ENCODE results near the gene POU6F2.

POU6F2 gene

DNA sequence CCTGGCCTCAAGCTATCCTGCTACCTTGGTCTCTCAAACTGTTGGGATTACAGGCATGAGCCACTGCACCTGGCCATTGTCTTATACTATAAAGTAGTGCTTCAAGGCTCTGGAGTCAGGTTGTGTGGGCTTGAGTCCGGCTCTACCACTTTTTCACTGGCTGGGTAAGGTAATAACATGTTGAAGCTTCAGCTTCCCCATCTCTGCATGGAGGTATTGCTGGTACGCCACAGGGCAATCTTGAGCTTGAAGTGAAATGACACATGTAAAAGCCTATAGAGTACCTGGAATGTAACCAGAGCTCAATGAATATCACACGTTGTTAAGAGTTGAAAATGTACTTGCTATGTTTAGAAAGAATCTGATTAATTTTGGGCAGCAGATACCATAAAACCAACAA is 120.8 kb downstream of the POU6F2 start:
- Histone ChIP-seq H3K4me3 (replicated peaks; ENCODE audit: insufficient read depth, low read length) (no peak overlapping the region), H3K27ac (replicated peaks) (no peak overlapping the region), H3K27me3 (ENCODE audit: insufficient read depth, poor library complexity, severe bottlenecking) (no peaks in the 10 kb centered on the region)
- TF ChIP-seq SPI1 (IDR thresholded peaks at IDR 0.05; ENCODE audit: borderline replicate concordance, low read depth) (no peak), POLR2AphosphoS5 (IDR thresholded peaks at IDR 0.05; ENCODE audit: low read depth) (no peak), GABPA (IDR thresholded peaks at IDR 0.05; ENCODE audit: low read depth) (no peak)
- TF ChIP-seq, protein P1, sequence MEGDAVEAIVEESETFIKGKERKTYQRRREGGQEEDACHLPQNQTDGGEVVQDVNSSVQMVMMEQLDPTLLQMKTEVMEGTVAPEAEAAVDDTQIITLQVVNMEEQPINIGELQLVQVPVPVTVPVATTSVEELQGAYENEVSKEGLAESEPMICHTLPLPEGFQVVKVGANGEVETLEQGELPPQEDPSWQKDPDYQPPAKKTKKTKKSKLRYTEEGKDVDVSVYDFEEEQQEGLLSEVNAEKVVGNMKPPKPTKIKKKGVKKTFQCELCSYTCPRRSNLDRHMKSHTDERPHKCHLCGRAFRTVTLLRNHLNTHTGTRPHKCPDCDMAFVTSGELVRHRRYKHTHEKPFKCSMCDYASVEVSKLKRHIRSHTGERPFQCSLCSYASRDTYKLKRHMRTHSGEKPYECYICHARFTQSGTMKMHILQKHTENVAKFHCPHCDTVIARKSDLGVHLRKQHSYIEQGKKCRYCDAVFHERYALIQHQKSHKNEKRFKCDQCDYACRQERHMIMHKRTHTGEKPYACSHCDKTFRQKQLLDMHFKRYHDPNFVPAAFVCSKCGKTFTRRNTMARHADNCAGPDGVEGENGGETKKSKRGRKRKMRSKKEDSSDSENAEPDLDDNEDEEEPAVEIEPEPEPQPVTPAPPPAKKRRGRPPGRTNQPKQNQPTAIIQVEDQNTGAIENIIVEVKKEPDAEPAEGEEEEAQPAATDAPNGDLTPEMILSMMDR (IDR thresholded peaks at IDR 0.05; ENCODE audit: insufficient read depth, low read length) = no peak
- TF ChIP-seq, protein P2, sequence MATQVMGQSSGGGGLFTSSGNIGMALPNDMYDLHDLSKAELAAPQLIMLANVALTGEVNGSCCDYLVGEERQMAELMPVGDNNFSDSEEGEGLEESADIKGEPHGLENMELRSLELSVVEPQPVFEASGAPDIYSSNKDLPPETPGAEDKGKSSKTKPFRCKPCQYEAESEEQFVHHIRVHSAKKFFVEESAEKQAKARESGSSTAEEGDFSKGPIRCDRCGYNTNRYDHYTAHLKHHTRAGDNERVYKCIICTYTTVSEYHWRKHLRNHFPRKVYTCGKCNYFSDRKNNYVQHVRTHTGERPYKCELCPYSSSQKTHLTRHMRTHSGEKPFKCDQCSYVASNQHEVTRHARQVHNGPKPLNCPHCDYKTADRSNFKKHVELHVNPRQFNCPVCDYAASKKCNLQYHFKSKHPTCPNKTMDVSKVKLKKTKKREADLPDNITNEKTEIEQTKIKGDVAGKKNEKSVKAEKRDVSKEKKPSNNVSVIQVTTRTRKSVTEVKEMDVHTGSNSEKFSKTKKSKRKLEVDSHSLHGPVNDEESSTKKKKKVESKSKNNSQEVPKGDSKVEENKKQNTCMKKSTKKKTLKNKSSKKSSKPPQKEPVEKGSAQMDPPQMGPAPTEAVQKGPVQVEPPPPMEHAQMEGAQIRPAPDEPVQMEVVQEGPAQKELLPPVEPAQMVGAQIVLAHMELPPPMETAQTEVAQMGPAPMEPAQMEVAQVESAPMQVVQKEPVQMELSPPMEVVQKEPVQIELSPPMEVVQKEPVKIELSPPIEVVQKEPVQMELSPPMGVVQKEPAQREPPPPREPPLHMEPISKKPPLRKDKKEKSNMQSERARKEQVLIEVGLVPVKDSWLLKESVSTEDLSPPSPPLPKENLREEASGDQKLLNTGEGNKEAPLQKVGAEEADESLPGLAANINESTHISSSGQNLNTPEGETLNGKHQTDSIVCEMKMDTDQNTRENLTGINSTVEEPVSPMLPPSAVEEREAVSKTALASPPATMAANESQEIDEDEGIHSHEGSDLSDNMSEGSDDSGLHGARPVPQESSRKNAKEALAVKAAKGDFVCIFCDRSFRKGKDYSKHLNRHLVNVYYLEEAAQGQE (IDR thresholded peaks at IDR 0.05; ENCODE audit: insufficient replicate concordance, low read depth) = no peak
- DNase-seq (ENCODE audit: low read depth in 1 of 2, low spot score in 1 of 2) = no peak

DNA sequence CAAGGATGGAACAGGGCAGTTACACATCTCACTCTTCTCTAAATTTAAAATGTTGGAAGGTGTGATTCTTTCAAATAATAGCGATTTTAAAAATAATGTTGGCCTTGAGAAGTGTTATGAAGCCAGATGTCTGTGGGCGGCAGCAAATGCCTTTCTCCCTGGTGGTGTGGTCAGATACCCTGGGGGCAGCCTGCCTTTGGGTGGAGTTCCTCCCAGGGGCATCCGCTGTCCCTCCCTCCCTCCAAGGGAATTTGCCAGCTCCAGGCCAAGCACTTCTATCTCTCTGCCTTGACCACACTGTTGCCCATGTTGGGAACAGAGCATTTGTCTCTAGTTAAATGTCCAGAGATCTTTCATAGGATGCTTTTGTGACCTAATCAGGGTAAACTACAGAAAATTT is 121.4 kb downstream of the POU6F2 start:
- H3K27me3 ChIP-seq (ENCODE audit: insufficient read depth, poor library complexity, severe bottlenecking) = no peaks in the 10 kb centered on the region
- no peak overlapping the region for H3K27ac ChIP-seq (replicated peaks)
- TF ChIP-seq POLR2AphosphoS5 (IDR thresholded peaks at IDR 0.05; ENCODE audit: low read depth) (no peak), GABPA (IDR thresholded peaks at IDR 0.05; ENCODE audit: low read depth) (no peak), SPI1 (IDR thresholded peaks at IDR 0.05; ENCODE audit: borderline replicate concordance, low read depth) (no peak)
- TF ChIP-seq, protein P2 (IDR thresholded peaks at IDR 0.05; ENCODE audit: insufficient replicate concordance, low read depth) = no peak
- TF ChIP-seq, protein P1 (IDR thresholded peaks at IDR 0.05; ENCODE audit: insufficient read depth, low read length) = no peak
- DNase-seq (ENCODE audit: low read depth in 1 of 2, low spot score in 1 of 2) = no peak
- H3K4me3 ChIP-seq (replicated peaks; ENCODE audit: insufficient read depth, low read length) = no peak overlapping the region

DNA sequence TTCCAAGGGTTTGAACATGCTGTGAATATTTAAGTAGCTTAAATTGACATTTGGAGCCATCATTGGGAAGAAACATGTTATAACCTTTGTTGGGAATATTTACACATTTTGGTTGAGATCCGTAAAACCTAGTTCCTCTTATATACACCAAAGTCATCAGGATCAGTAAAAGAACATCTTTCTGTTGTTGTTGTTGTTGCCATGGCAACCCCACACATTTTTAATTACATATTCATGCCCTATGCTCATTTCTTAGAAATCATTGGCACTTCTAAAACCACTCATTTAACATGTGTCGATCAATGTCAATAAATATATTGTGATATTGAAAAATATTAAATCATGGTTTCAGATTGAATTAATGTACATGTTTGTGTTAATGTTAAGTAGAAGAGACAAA is 122.6 kb downstream of the POU6F2 start:
- Histone ChIP-seq H3K27me3 (ENCODE audit: insufficient read depth, poor library complexity, severe bottlenecking) (peaks cover 4% of the 10 kb centered on the region), H3K27ac (replicated peaks) (no peak overlapping the region), H3K4me3 (replicated peaks; ENCODE audit: insufficient read depth, low read length) (no peak overlapping the region)
- DNase-seq (ENCODE audit: low read depth in 1 of 2, low spot score in 1 of 2) = no peak
- TF ChIP-seq SPI1 (IDR thresholded peaks at IDR 0.05; ENCODE audit: borderline replicate concordance, low read depth) (no peak), GABPA (IDR thresholded peaks at IDR 0.05; ENCODE audit: low read depth) (no peak), POLR2AphosphoS5 (IDR thresholded peaks at IDR 0.05; ENCODE audit: low read depth) (no peak)
- TF ChIP-seq, protein P2 (IDR thresholded peaks at IDR 0.05; ENCODE audit: insufficient replicate concordance, low read depth) = no peak
- TF ChIP-seq, protein P1 (IDR thresholded peaks at IDR 0.05; ENCODE audit: insufficient read depth, low read length) = no peak

Data from HL-60 (cell line).